Subcutaneous abdominal adipose tissue (tissue), 5 donors: ENCODE results near the gene PPL.
"Not testable (repeated sequence)": the region's sequence is repeated elsewhere in the genome, so short reads cannot be mapped to it uniquely, and the experiment has no call there.

ENCODE experiments used
- H3K27ac ChIP-seq: one replicate; pipeline ENCODE4 v1.7.0; 2013; ENCODE audit warnings: low read depth, mild to moderate bottlenecking, inconsistent platforms, low read length, moderate library complexity
- H3K27me3 ChIP-seq, 5 donors: one replicate each; pipeline ENCODE4 v1.7.0; 2013; ENCODE audit warnings: low read length in 5 of 5, inconsistent platforms in 1 of 5; ENCODE audit not compliant: control insufficient read depth in 5 of 5, insufficient read depth in 4 of 5
- H3K36me3 ChIP-seq, 5 donors: one replicate each; pipeline ENCODE4 v1.7.0; 2013; ENCODE audit warnings: low read length in 5 of 5; ENCODE audit not compliant: control insufficient read depth in 5 of 5, insufficient read depth in 5 of 5
- H3K4me1 ChIP-seq, 5 donors: one replicate each; pipeline ENCODE4 v1.7.0; 2013; ENCODE audit warnings: low read length in 5 of 5, mild to moderate bottlenecking in 3 of 5, moderate library complexity in 1 of 5; ENCODE audit not compliant: control insufficient read depth in 5 of 5, insufficient read depth in 5 of 5
- H3K4me3 ChIP-seq, 5 donors: one replicate each; pipeline ENCODE4 v1.7.0; 2013; ENCODE audit warnings: low read length in 5 of 5, low read depth in 1 of 5
- H3K9ac ChIP-seq, 5 donors: one replicate each; pipeline ENCODE4 v1.7.0; 2013; ENCODE audit warnings: low read length in 5 of 5, mild to moderate bottlenecking in 4 of 5, moderate library complexity in 3 of 5
- H3K9me3 ChIP-seq, 5 donors: one replicate each; pipeline ENCODE4 v1.7.0; 2013; ENCODE audit warnings: low read length in 5 of 5; ENCODE audit not compliant: control insufficient read depth in 5 of 5
- donor health status: healthy.
- donor health status: healthy.
- donor health status: healthy.
- donor health status: healthy.
- donor health status: healthy.

Gene PPL

GRCh38 chr16:4958510-4959438 is 21.8 kb upstream of the PPL start:
- H3K27ac ChIP-seq, result no peak overlapping the region
- H3K27me3 ChIP-seq, result no peaks in the 10 kb centered on the region
- peak overlapping the region; percentile 49 to 79 (median 66) for H3K4me3 ChIP-seq
- no peaks in the 10 kb centered on the region for H3K9me3 ChIP-seq
- no peaks in the 10 kb centered on the region for H3K36me3 ChIP-seq
- H3K9ac ChIP-seq, result peak overlapping the region in 1 of 5 donors; percentile 51
- peaks cover 1 to 17% (median 14%) of the 10 kb centered on the region in 5 donors for H3K4me1 ChIP-seq

- Histone ChIP-seq H3K4me3 (peak within 1 kb of the TSS; percentile 49 to 79 (median 66)), H3K27ac (no peak within 1 kb of the TSS), H3K9me3 (no peaks in the 10 kb centered on the region), H3K27me3 (peaks cover 0 to 4% (median 0%) of the 10 kb centered on the region in 5 donors), H3K4me1 (peaks cover 1 to 17% (median 14%) of the 10 kb centered on the region in 5 donors), H3K36me3 (no peaks in the 10 kb centered on the region), H3K9ac (peak within 1 kb of the TSS in 3 of 5 donors; percentile 51 to 66 (median 54))
Measured at GRCh38 chr16:4957720-4958509, 21.0 kb upstream of the PPL start, which contains the start of gene SEC14L5. SEC14L5 (plus strand) TSS chr16:4958330; CDS start chr16:4959324, 994 bp downstream.

GRCh38 chr16:4957420-4957719 is 20.4 kb upstream of the PPL start:
- no peaks in the 10 kb centered on the region for H3K36me3 ChIP-seq
- no peaks in the 10 kb centered on the region for H3K9me3 ChIP-seq
- H3K27ac ChIP-seq, result no peak overlapping the region
- peaks cover 1 to 17% (median 14%) of the 10 kb centered on the region in 5 donors for H3K4me1 ChIP-seq
- peak overlapping the region in 2 of 5 donors; percentile 54 to 66 for H3K9ac ChIP-seq
- H3K27me3 ChIP-seq, result peaks cover 0 to 4% (median 0%) of the 10 kb centered on the region in 5 donors
- H3K4me3 ChIP-seq, result peak overlapping the region in 4 of 5 donors; percentile 55 to 74 (median 68)

GRCh38 chr16:4954714-4955113 is 17.8 kb upstream of the PPL start:
- Histone ChIP-seq H3K4me1 (peaks cover 1 to 17% (median 14%) of the 10 kb centered on the region in 5 donors), H3K27me3 (peaks cover 0 to 4% (median 0%) of the 10 kb centered on the region in 5 donors), H3K27ac (no peak overlapping the region), H3K36me3 (no peaks in the 10 kb centered on the region), H3K9ac (no peak overlapping the region), H3K4me3 (no peak overlapping the region), H3K9me3 (no peaks in the 10 kb centered on the region)

GRCh38 chr16:4951583-4951982 is 14.6 kb upstream of the PPL start:
- not testable (repeated sequence) for H3K4me3 ChIP-seq, H3K9me3 ChIP-seq, H3K9ac ChIP-seq, H3K36me3 ChIP-seq, H3K4me1 ChIP-seq, H3K27ac ChIP-seq
- H3K27me3 ChIP-seq, result peaks cover 0 to 19% (median 3%) of the 10 kb centered on the region in 5 donors

GRCh38 chr16:4949986-4950385 is 13.0 kb upstream of the PPL start:
- H3K9me3 ChIP-seq, result no peaks in the 10 kb centered on the region
- no peaks in the 10 kb centered on the region for H3K36me3 ChIP-seq
- H3K4me1 ChIP-seq, result peaks cover 0 to 11% (median 8%) of the 10 kb centered on the region in 5 donors
- peaks cover 0 to 26% (median 8%) of the 10 kb centered on the region in 5 donors for H3K27me3 ChIP-seq
- no peak overlapping the region for H3K4me3 ChIP-seq
- no peak overlapping the region for H3K9ac ChIP-seq
- no peak overlapping the region for H3K27ac ChIP-seq

GRCh38 chr16:4948903-4949766 is 12.2 kb upstream of the PPL start:
- Histone ChIP-seq H3K27me3 (peaks cover 0 to 29% (median 8%) of the 10 kb centered on the region in 5 donors), H3K36me3 (no peaks in the 10 kb centered on the region), H3K27ac (no peak overlapping the region), H3K4me3 (no peak overlapping the region), H3K9me3 (no peaks in the 10 kb centered on the region), H3K4me1 (peaks cover 0 to 19% (median 16%) of the 10 kb centered on the region in 5 donors), H3K9ac (no peak overlapping the region)

GRCh38 chr16:4947722-4948503 is 11.0 kb upstream of the PPL start:
- H3K9me3 ChIP-seq, result no peaks in the 10 kb centered on the region
- no peak overlapping the region for H3K27ac ChIP-seq
- no peak overlapping the region for H3K4me3 ChIP-seq
- peaks cover 0 to 29% (median 6%) of the 10 kb centered on the region in 5 donors for H3K27me3 ChIP-seq
- peaks cover 2 to 32% (median 27%) of the 10 kb centered on the region in 5 donors for H3K4me1 ChIP-seq
- no peaks in the 10 kb centered on the region for H3K36me3 ChIP-seq
- no peak overlapping the region for H3K9ac ChIP-seq

- Histone ChIP-seq H3K4me3 (no peak overlapping the region), H3K9ac (no peak overlapping the region), H3K27ac (no peak overlapping the region), H3K4me1 (peaks cover 2 to 39% (median 34%) of the 10 kb centered on the region in 5 donors), H3K36me3 (no peaks in the 10 kb centered on the region), H3K27me3 (peaks cover 0 to 29% (median 6%) of the 10 kb centered on the region in 5 donors), H3K9me3 (no peaks in the 10 kb centered on the region)
Measured at GRCh38 chr16:4946917-4947316, 10.0 kb upstream of the PPL start.
